Prostate gland (tissue), 2 donors: ENCODE data around the gene VCAN. TPM values are rescaled to one million over a fixed set of nuclear protein-coding genes. Genes with fewer than 3 reads are reported as not detected.

Experiments
- DNase-seq: peaks from one replicate; pipeline ENCODE4 v3.0.0-alpha.2; 2019; ENCODE audit warnings: low spot score
- H3K27ac ChIP-seq, 2 donors: fragments of 200-600 bp; sonication (generic); 2 replicates each; pipeline ENCODE4 v1.5.1; 2017 to 2019
- H3K27me3 ChIP-seq: fragments of 200-600 bp; sonication (generic); replicated peaks from 2 replicates; pipeline ENCODE4 v1.5.1; 2019; ENCODE audit not compliant: insufficient read depth
- H3K36me3 ChIP-seq, 2 donors: fragments of 200-600 bp; sonication (generic); 1 replicate in 1 of 2; 2 replicates in 1 of 2; pipeline versions ENCODE4 v1.5.1 to v1.8.1; 2017 to 2019
- H3K4me1 ChIP-seq: fragments of 200-600 bp; sonication (generic); replicated peaks from 2 replicates; pipeline ENCODE4 v1.5.1; 2019
- H3K4me3 ChIP-seq, 2 donors: fragments of 200-600 bp; sonication (generic); 2 replicates each; pipeline ENCODE4 v1.5.1; 2017 to 2019
- H3K9me3 ChIP-seq: fragments of 200-600 bp; sonication (generic); 2 replicates; pipeline ENCODE4 v1.5.1; 2017
- CTCF ChIP-seq, 4 experiments: fragments of 200-600 bp in 2 of 4; fragments of 450-650 bp in 2 of 4; sonication (generic) in 2 of 4; IDR thresholded peaks; 1 replicate in 3 of 4; 2 replicates in 1 of 4; pipeline ENCODE4 v1.5.1; 2016 to 2019; ENCODE audit warnings: antibody characterized with exemption in 4 of 4, mild to moderate bottlenecking in 2 of 4, moderate library complexity in 2 of 4
- POLR2A ChIP-seq: fragments of 450-650 bp; IDR thresholded peaks from one replicate; pipeline ENCODE4 v1.6.1; 2016; ENCODE audit warnings: antibody characterized with exemption, mild to moderate bottlenecking
- POLR2AphosphoS5 ChIP-seq: sonication (generic); formaldehyde crosslinking; IDR thresholded peaks from one replicate; pipeline ENCODE4 v1.6.1; 2017; ENCODE audit warnings: antibody characterized with exemption
- WGBS: methylation state at CpG from one replicate; pipeline ENCODE4 v1.1.5; 2018; 5-methylcytosine and 5-hydroxymethylcytosine counted together
- intact Hi-C: fragments of 100-400 bp; cut with DNase I; formaldehyde crosslinking; loops from one replicate; pipeline ENCODE4 v1.14.2; 2022
- total RNA-seq, 2 donors: library from RNA; depleted of rRNA; stranded (reverse); fragments of >200 nt; gene quantifications; one replicate each; pipeline ENCODE4 v1.1.0, GENCODE V29; 2016

VCAN gene
- total RNA-seq: 10 to 100 TPM; 24.4 to 72.9 TPM

- Histone ChIP-seq H3K4me3 (peak within 1 kb of the TSS; percentile 23 to 28), H3K27ac (no peak within 1 kb of the TSS), H3K27me3 (peaks cover 17% of the 10 kb centered on the region), H3K36me3 (no peaks in the 10 kb centered on the region), H3K4me1 (peaks cover 5% of the 10 kb centered on the region), H3K9me3 (no peaks in the 10 kb centered on the region)
- WGBS: under 1% methylated on average over 43 of the region's 43 CpGs
- no peak for TF ChIP-seq POLR2A
- no peak for TF ChIP-seq POLR2AphosphoS5
- TF ChIP-seq CTCF (IDR thresholded peaks at IDR 0.05): no peak
- intact Hi-C loops: loop anchor here (5.0 to 10.0 kb wide), 2 partner anchors 81 to 1117 kb away; no protein-coding TSS in a partner anchor
- peak; percentile 20 for DNase-seq
These were observed at the start of gene VCAN for GRCh38 chr5:83471405-83472212. TSS of gene VCAN (plus strand) at chr5:83471744. CDS start at chr5:83483519, 11,775 bp downstream.

- Histone ChIP-seq H3K27ac (no peak overlapping the region), H3K9me3 (no peaks in the 10 kb centered on the region), H3K4me1 (no peaks in the 10 kb centered on the region), H3K4me3 (no peak overlapping the region), H3K27me3 (no peaks in the 10 kb centered on the region), H3K36me3 (no peaks in the 10 kb centered on the region)
- no peak for DNase-seq
- intact Hi-C loops: no loop called here
- 100% methylated on average over 1 of the region's 1 CpG for WGBS
- TF ChIP-seq POLR2AphosphoS5: no peak
These were observed 49.3 kb upstream of the VCAN start for GRCh38 chr5:83422284-83422683.

DNA sequence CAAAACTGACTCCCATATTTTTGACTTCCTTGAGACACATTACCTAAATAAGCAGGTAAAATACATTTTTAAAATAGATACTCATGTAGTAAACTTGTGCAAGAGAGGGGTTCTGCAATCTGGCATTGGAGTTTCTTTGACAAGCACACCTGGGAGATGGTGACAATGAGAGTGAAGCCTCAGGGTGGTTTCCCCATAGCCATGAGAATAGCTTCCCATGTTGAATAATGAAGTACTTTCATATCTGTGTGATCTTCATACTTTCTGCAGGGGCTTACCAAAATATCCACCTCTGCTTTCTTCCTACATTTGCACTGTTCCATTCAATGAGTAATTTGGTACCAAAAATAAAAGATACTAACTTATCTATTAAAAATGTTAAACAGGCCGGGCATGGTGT, 44.7 kb upstream of the VCAN start:
- TF ChIP-seq POLR2AphosphoS5: no peak
- no peak for TF ChIP-seq CTCF (IDR thresholded peaks at IDR 0.05)
- no peak for TF ChIP-seq POLR2A

DNA sequence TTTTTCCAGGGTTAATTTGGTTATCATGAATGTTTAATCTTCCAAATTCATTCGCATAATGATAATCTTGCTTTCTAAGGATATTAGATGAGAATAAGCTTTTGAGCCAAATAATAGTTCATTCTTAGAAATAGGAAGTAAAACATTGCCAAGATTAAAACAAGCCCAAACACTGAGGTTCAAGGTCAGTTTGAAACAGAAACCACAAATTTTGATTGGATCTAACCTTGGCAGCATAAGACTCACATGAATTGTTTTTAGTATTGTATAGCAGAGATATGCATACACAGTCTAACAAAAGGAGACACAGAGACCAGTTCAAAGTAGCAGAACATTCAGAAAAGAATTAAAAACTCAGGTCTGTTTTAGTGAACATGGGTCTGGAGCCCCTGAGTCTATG, 43.4 kb upstream of the VCAN start:
- 85% methylated on average over 1 of the region's 1 CpG for WGBS
- H3K27ac ChIP-seq: no peak overlapping the region
- TF ChIP-seq POLR2AphosphoS5 (no peak), CTCF (IDR thresholded peaks at IDR 0.05) (no peak), POLR2A (no peak)
- H3K9me3 ChIP-seq: no peaks in the 10 kb centered on the region
- no peak overlapping the region for H3K4me3 ChIP-seq
- no peaks in the 10 kb centered on the region for H3K27me3 ChIP-seq
- H3K36me3 ChIP-seq: no peaks in the 10 kb centered on the region
- DNase-seq: no peak
- H3K4me1 ChIP-seq: no peaks in the 10 kb centered on the region
- intact Hi-C loops: no loop called here

More for the DNA sequence above, 44.7 kb upstream of the VCAN start:
- no peak for DNase-seq
- H3K27ac ChIP-seq: no peak overlapping the region
- 93% methylated on average over 1 of the region's 1 CpG for WGBS
- H3K4me1 ChIP-seq: no peaks in the 10 kb centered on the region
- no peaks in the 10 kb centered on the region for H3K27me3 ChIP-seq
- intact Hi-C loops: no loop called here
- H3K4me3 ChIP-seq: no peak overlapping the region
- H3K9me3 ChIP-seq: no peaks in the 10 kb centered on the region
- H3K36me3 ChIP-seq: no peaks in the 10 kb centered on the region

- intact Hi-C loops: no loop called here
- DNase-seq: no peak
- H3K36me3 ChIP-seq: no peaks in the 10 kb centered on the region
- no peaks in the 10 kb centered on the region for H3K9me3 ChIP-seq
- TF ChIP-seq POLR2A (no peak), CTCF (IDR thresholded peaks at IDR 0.05) (no peak), POLR2AphosphoS5 (no peak)
- whole genome bisulfite sequencing: 92% methylated on average over 6 of the region's 6 CpGs
- H3K27ac ChIP-seq: no peak overlapping the region
- no peak overlapping the region for H3K4me3 ChIP-seq
- no peaks in the 10 kb centered on the region for H3K27me3 ChIP-seq
- no peaks in the 10 kb centered on the region for H3K4me1 ChIP-seq
These were observed 42.7 kb upstream of the VCAN start for GRCh38 chr5:83428890-83429289.
